ENCODE results near the gene MT1G. TPM values are rescaled to one million over a fixed set of nuclear protein-coding genes. Genes with fewer than 3 reads are reported as not detected.

Gene MT1G
- total and polyA plus RNA-seq, 3 donors from 2014 or later = 2.1 to 14.7 (median 11.5) TPM

DNA sequence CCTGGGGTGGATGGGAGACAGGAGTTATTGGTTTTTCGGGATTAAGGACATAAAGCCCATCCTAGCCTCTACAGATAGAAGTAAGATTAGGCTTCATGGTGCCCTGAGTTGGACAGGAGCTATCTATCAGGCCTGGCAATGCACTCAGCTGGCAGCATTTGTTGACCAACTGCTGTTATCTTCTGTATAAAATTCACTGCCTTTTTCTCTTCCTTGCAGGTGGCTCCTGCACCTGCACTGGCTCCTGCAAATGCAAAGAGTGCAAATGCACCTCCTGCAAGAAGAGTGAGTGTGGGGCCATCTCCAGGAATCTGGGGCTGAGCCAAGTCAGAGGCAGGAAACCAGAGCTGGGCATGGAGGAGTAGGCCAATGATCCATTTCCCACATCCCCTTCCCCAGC lies 28.8 kb downstream of the MT1G start:
- no peak overlapping the region for H3K4me3 ChIP-seq

DNA sequence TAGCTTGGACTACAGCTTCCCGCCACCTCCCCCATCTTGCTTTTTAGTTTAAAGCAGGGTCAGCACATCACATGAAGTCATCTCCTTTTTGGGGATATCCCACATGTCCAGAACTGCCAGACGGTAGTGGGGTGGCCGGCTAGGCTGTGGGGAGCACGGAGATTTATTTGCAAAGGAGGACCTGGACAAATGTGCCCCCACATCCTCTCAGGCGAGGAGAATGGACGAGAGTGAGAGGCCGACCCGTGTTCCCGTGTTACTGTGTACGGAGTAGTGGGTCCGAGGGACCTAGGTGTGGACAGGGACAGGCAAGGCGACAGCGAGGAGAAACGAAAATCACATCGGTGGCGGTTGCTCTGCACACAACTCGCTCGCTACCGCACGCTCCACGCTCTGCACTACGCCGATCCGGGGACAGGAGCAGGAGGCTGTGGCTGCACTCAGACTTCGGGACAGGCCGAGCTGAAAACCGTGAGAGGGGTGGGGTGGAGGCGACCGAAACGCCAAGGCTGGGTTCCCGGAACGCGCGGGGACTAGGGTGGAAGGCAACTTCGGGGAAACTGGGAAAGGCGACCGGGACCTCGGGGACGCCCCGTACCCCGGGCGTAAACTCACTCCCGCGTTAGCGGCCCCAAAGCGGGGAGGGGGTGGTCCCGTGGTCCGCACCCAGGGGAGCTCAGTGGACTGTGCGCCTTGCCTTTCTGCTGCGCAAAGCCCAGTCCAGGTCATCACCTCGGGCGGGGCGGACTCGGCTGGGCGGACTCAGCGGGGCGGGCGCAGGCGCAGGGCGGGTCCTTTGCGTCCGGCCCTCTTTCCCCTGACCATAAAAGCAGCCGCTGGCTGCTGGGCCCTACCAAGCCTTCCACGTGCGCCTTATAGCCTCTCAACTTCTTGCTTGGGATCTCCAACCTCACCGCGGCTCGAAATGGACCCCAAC lies 29.8 kb downstream of the MT1G start, which contains the start of gene MT1A:
Gene MT1A, plus strand, starts transcription at position 853 of the 937 bp plus-strand sequence. Its CDS starts 73 bp downstream, at position 926.
- Histone ChIP-seq H3K4me1 (peaks cover 14% of the 10 kb centered on the region), H3K27ac (peak within 1 kb of the TSS in 1 of 2 donors; percentile 28), H3K36me3 (ENCODE audit: low read depth, missing control alignments) (no peaks in the 10 kb centered on the region), H3K4me3 (peak within 1 kb of the TSS in 1 of 2 donors; percentile 47), H3K9me3 (no peaks in the 10 kb centered on the region), H3K27me3 (no peaks in the 10 kb centered on the region)
- 9 to 21% methylated on average over 35 to 62 of the region's 68 CpGs for WGBS, 2 donors
- peak; percentile 83 for DNase-seq
- intact Hi-C loops (cut with DNase I; ENCODE audit: low total_unique reads) = no loop called here
- TF ChIP-seq, protein P1, sequence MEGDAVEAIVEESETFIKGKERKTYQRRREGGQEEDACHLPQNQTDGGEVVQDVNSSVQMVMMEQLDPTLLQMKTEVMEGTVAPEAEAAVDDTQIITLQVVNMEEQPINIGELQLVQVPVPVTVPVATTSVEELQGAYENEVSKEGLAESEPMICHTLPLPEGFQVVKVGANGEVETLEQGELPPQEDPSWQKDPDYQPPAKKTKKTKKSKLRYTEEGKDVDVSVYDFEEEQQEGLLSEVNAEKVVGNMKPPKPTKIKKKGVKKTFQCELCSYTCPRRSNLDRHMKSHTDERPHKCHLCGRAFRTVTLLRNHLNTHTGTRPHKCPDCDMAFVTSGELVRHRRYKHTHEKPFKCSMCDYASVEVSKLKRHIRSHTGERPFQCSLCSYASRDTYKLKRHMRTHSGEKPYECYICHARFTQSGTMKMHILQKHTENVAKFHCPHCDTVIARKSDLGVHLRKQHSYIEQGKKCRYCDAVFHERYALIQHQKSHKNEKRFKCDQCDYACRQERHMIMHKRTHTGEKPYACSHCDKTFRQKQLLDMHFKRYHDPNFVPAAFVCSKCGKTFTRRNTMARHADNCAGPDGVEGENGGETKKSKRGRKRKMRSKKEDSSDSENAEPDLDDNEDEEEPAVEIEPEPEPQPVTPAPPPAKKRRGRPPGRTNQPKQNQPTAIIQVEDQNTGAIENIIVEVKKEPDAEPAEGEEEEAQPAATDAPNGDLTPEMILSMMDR (IDR thresholded peaks at IDR 0.05) = no peak
- no peak for TF ChIP-seq POLR2A (IDR thresholded peaks at IDR 0.05)

More for the DNA sequence above, 28.8 kb downstream of the MT1G start:
- Histone ChIP-seq H3K4me1 (peaks cover 19% of the 10 kb centered on the region), H3K9me3 (no peaks in the 10 kb centered on the region), H3K36me3 (ENCODE audit: low read depth, missing control alignments) (no peaks in the 10 kb centered on the region), H3K27ac (no peak overlapping the region), H3K27me3 (no peaks in the 10 kb centered on the region)
- TF ChIP-seq, protein P1 (IDR thresholded peaks at IDR 0.05) = no peak
- no peak for TF ChIP-seq POLR2A (IDR thresholded peaks at IDR 0.05)
- intact Hi-C loops (cut with DNase I; ENCODE audit: low total_unique reads) = no loop called here
- no peak for DNase-seq
- WGBS, 2 donors = 44 to 63% methylated on average over 1 of the region's 1 CpG

GRCh38 chr16:56636616-56637413 lies 31.1 kb downstream of the MT1G start:
- H3K4me1 ChIP-seq = peaks cover 17% of the 10 kb centered on the region
- 61 to 62% methylated on average over 9 of the region's 9 CpGs for WGBS, 2 donors
- intact Hi-C loops (cut with DNase I; ENCODE audit: low total_unique reads) = no loop called here

GRCh38 chr16:56635441-56635967 lies 32.4 kb downstream of the MT1G start:
- H3K4me3 ChIP-seq = peak overlapping the region in 1 of 2 donors; percentile 10
- H3K27me3 ChIP-seq = no peaks in the 10 kb centered on the region
- H3K36me3 ChIP-seq (ENCODE audit: low read depth, missing control alignments) = no peaks in the 10 kb centered on the region
- intact Hi-C loops (cut with DNase I; ENCODE audit: low total_unique reads) = no loop called here
- TF ChIP-seq, protein P1 (IDR thresholded peaks at IDR 0.05) = no peak
- no peak for TF ChIP-seq POLR2A (IDR thresholded peaks at IDR 0.05)
- no peak for DNase-seq
- no peaks in the 10 kb centered on the region for H3K9me3 ChIP-seq
- H3K27ac ChIP-seq = no peak overlapping the region
- 16 to 31% methylated on average over 6 to 40 of the region's 40 CpGs for WGBS, 2 donors
- H3K4me1 ChIP-seq = peaks cover 19% of the 10 kb centered on the region

More at GRCh38 chr16:56636616-56637413, 31.1 kb downstream of the MT1G start:
- TF ChIP-seq POLR2A (IDR thresholded peaks at IDR 0.05) = no peak
- TF ChIP-seq, protein P1 (IDR thresholded peaks at IDR 0.05) = no peak
- H3K27ac ChIP-seq = no peak overlapping the region
- DNase-seq = no peak
- no peaks in the 10 kb centered on the region for H3K36me3 ChIP-seq (ENCODE audit: low read depth, missing control alignments)
- H3K27me3 ChIP-seq = no peaks in the 10 kb centered on the region
- H3K4me3 ChIP-seq = no peak overlapping the region
- H3K9me3 ChIP-seq = no peaks in the 10 kb centered on the region

Data from testis (tissue), 3 donors.